KMS-11 (cell line): ENCODE results near the gene BCAS4.

ENCODE experiments used
- H2AFZ ChIP-seq: fragments of 200-600 bp; sonication (generic); 2 replicates; pipeline ENCODE4 v1.6.1; 2016; ENCODE audit warnings: antibody characterized with exemption, mixed run types, low read depth
- H3K27ac ChIP-seq: fragments of 200-600 bp; sonication (generic); 2 replicates; pipeline ENCODE4 v1.6.1; 2016; ENCODE audit warnings: mild to moderate bottlenecking, mixed run types
- H3K27me3 ChIP-seq: fragments of 200-600 bp; sonication (generic); 2 replicates; pipeline ENCODE4 v1.6.1; 2017; ENCODE audit warnings: mild to moderate bottlenecking, low read depth, mixed run types, moderate library complexity; ENCODE audit not compliant: insufficient read depth
- H3K36me3 ChIP-seq: fragments of 200-600 bp; sonication (generic); 2 replicates; pipeline ENCODE4 v1.6.1; 2017; ENCODE audit warnings: mild to moderate bottlenecking, mixed run types; ENCODE audit not compliant: insufficient read depth
- H3K4me1 ChIP-seq: fragments of 200-600 bp; sonication (generic); 2 replicates; pipeline ENCODE4 v1.6.1; 2016; ENCODE audit warnings: mild to moderate bottlenecking, low read depth, mixed run types; ENCODE audit not compliant: poor library complexity, severe bottlenecking
- H3K4me2 ChIP-seq: fragments of 200-600 bp; sonication (generic); 2 replicates; pipeline ENCODE4 v1.7.0; 2016; ENCODE audit warnings: mild to moderate bottlenecking, mixed run types
- H3K4me3 ChIP-seq: fragments of 200-600 bp; sonication (generic); IDR thresholded peaks from 2 replicates; pipeline ENCODE4 v1.6.1; 2017; ENCODE audit warnings: low read depth, low read length, mixed read lengths; ENCODE audit not compliant: insufficient read depth
- H3K79me2 ChIP-seq: fragments of 200-600 bp; sonication (generic); 2 replicates; pipeline ENCODE4 v1.6.1; 2016; ENCODE audit warnings: low read depth, mixed run types; ENCODE audit not compliant: insufficient read depth
- H3K9ac ChIP-seq: fragments of 200-600 bp; sonication (generic); 2 replicates; pipeline ENCODE4 v1.6.1; 2016; ENCODE audit warnings: mild to moderate bottlenecking, mixed run types
- H4K20me1 ChIP-seq: fragments of 200-600 bp; sonication (generic); 2 replicates; pipeline ENCODE4 v1.6.1; 2016; ENCODE audit warnings: mild to moderate bottlenecking, mixed run types; ENCODE audit not compliant: insufficient read depth
- CTCF ChIP-seq: fragments of 200-600 bp; sonication (generic); conservative IDR thresholded peaks from 2 replicates; pipeline ENCODE4 v1.6.1; 2017; ENCODE audit warnings: low read depth, mild to moderate bottlenecking, antibody characterized with exemption, low read length, moderate library complexity, mixed read lengths

The BCAS4 gene

GRCh38 chr20:50804437-50805348 is 9.8 kb downstream of the BCAS4 start:
- Histone ChIP-seq H3K79me2 (no peaks in the 10 kb centered on the region), H3K4me1 (no peaks in the 10 kb centered on the region), H3K4me3 (no peak overlapping the region)

GRCh38 chr20:50805349-50805684 is 10.5 kb downstream of the BCAS4 start:
- H2AFZ ChIP-seq: no peak overlapping the region
- no peaks in the 10 kb centered on the region for H3K79me2 ChIP-seq
- no peaks in the 10 kb centered on the region for H3K4me1 ChIP-seq
- no peak overlapping the region for H3K9ac ChIP-seq
- no peaks in the 10 kb centered on the region for H3K36me3 ChIP-seq
- no peak overlapping the region for H3K4me2 ChIP-seq
- H4K20me1 ChIP-seq: no peaks in the 10 kb centered on the region
- H3K27ac ChIP-seq: no peak overlapping the region
- H3K27me3 ChIP-seq: no peaks in the 10 kb centered on the region
- no peak overlapping the region for H3K4me3 ChIP-seq
- no peak for TF ChIP-seq CTCF

More at GRCh38 chr20:50804437-50805348, 9.8 kb downstream of the BCAS4 start:
- no peaks in the 10 kb centered on the region for H3K27me3 ChIP-seq
- H4K20me1 ChIP-seq: no peaks in the 10 kb centered on the region
- H2AFZ ChIP-seq: no peak overlapping the region
- no peak overlapping the region for H3K4me2 ChIP-seq
- TF ChIP-seq CTCF: no peak
- H3K9ac ChIP-seq: no peak overlapping the region
- no peaks in the 10 kb centered on the region for H3K36me3 ChIP-seq
- no peak overlapping the region for H3K27ac ChIP-seq

GRCh38 chr20:50806126-50806768 is 11.4 kb downstream of the BCAS4 start:
- Histone ChIP-seq H3K27me3 (no peaks in the 10 kb centered on the region), H3K36me3 (no peaks in the 10 kb centered on the region), H3K79me2 (no peaks in the 10 kb centered on the region), H2AFZ (no peak overlapping the region), H3K9ac (no peak overlapping the region), H3K4me1 (no peaks in the 10 kb centered on the region), H3K4me3 (no peak overlapping the region), H3K4me2 (no peak overlapping the region), H3K27ac (no peak overlapping the region), H4K20me1 (no peaks in the 10 kb centered on the region)
- TF ChIP-seq CTCF: no peak

GRCh38 chr20:50810063-50810462 is 15.2 kb downstream of the BCAS4 start:
- Histone ChIP-seq H3K27me3 (no peaks in the 10 kb centered on the region), H3K36me3 (no peaks in the 10 kb centered on the region), H3K27ac (no peak overlapping the region), H3K4me1 (no peaks in the 10 kb centered on the region), H2AFZ (no peak overlapping the region), H3K4me3 (no peak overlapping the region), H3K79me2 (no peaks in the 10 kb centered on the region), H3K9ac (no peak overlapping the region), H4K20me1 (no peaks in the 10 kb centered on the region), H3K4me2 (no peak overlapping the region)
- no peak for TF ChIP-seq CTCF
